22Rv1 (cell line): ENCODE results near the gene FAM167B.

Experiments
- ZFX ChIP-seq: fragments of 450-650 bp; IDR thresholded peaks from 2 replicates; pipeline ENCODE4 v1.6.1; 2017; ENCODE audit warnings: antibody characterized with exemption, borderline replicate concordance
- TF ChIP-seq, protein P1 (sequence below): fragments of 450-650 bp; IDR thresholded peaks from 2 replicates; pipeline ENCODE4 v1.5.1; 2017; ENCODE audit warnings: mild to moderate bottlenecking

- TF ChIP-seq, protein P1, sequence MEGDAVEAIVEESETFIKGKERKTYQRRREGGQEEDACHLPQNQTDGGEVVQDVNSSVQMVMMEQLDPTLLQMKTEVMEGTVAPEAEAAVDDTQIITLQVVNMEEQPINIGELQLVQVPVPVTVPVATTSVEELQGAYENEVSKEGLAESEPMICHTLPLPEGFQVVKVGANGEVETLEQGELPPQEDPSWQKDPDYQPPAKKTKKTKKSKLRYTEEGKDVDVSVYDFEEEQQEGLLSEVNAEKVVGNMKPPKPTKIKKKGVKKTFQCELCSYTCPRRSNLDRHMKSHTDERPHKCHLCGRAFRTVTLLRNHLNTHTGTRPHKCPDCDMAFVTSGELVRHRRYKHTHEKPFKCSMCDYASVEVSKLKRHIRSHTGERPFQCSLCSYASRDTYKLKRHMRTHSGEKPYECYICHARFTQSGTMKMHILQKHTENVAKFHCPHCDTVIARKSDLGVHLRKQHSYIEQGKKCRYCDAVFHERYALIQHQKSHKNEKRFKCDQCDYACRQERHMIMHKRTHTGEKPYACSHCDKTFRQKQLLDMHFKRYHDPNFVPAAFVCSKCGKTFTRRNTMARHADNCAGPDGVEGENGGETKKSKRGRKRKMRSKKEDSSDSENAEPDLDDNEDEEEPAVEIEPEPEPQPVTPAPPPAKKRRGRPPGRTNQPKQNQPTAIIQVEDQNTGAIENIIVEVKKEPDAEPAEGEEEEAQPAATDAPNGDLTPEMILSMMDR = no peak
- no peak for TF ChIP-seq ZFX
Measured at GRCh38 chr1:32241001-32241763, 5.8 kb upstream of the FAM167B start.
